GM12891 (cell line): ENCODE measurements around the gene KCNMA1.

Experiments
- DNase-seq: peaks from one replicate; pipeline ENCODE4 v3.0.0; 2011; ENCODE audit warnings: low spot score; ENCODE audit not compliant: insufficient read length
- FAIRE-seq: peaks from 2 replicates; lab custom pipeline; 2011; peaks lifted over from hg19 to GRCh38; lab: Jason Lieb, UNC
- PAX5 ChIP-seq: IDR thresholded peaks from 2 replicates; pipeline ENCODE4 v1.6.1; 2011; ENCODE audit warnings: low read length, moderate library complexity, mild to moderate bottlenecking; ENCODE audit not compliant: insufficient read depth, severe bottlenecking
- POLR2A ChIP-seq: IDR thresholded peaks from 2 replicates; pipeline ENCODE4 v1.6.1; 2011; ENCODE audit warnings: low read depth, low read length, control low read depth
- POLR2AphosphoS5 ChIP-seq: IDR thresholded peaks from 2 replicates; pipeline ENCODE4 v1.6.1; 2011; ENCODE audit warnings: low read depth, low read length, control low read depth
- POU2F2 ChIP-seq: IDR thresholded peaks from 2 replicates; pipeline ENCODE4 v1.6.1; 2011; ENCODE audit warnings: low read depth, mild to moderate bottlenecking, control low read depth, low read length, moderate library complexity
- SPI1 ChIP-seq: IDR thresholded peaks from 2 replicates; pipeline ENCODE4 v1.6.1; 2011; ENCODE audit warnings: low read depth, low read length, control low read depth
- TAF1 ChIP-seq: IDR thresholded peaks from 2 replicates; pipeline ENCODE4 v1.6.1; 2011; ENCODE audit warnings: low read depth, low read length, control low read depth

KCNMA1 gene

GRCh38 chr10:77081481-77081891, 556.1 kb downstream of the KCNMA1 start:
- TF ChIP-seq PAX5 (no peak), POLR2A (no peak), POU2F2 (no peak)
- FAIRE-seq (no peak), DNase-seq (no peak)

GRCh38 chr10:77080361-77081027, 557.1 kb downstream of the KCNMA1 start:
- FAIRE-seq (no peak), DNase-seq (no peak)
- TF ChIP-seq TAF1 (no peak), SPI1 (no peak), POLR2A (no peak), POLR2AphosphoS5 (no peak), PAX5 (no peak), POU2F2 (no peak)

- FAIRE-seq (no peak), DNase-seq (no peak)
- TF ChIP-seq SPI1 (no peak), PAX5 (no peak), POU2F2 (no peak), TAF1 (no peak), POLR2A (no peak), POLR2AphosphoS5 (no peak)
Observed at GRCh38 chr10:77079592-77080300, 557.9 kb downstream of the KCNMA1 start.

GRCh38 chr10:77077316-77077945, 560.2 kb downstream of the KCNMA1 start:
- no peak for DNase-seq
- FAIRE-seq = no peak
- no peak for TF ChIP-seq POLR2A
- no peak for TF ChIP-seq POLR2AphosphoS5
- no peak for TF ChIP-seq SPI1
- no peak for TF ChIP-seq TAF1
- TF ChIP-seq POU2F2 = no peak
- TF ChIP-seq PAX5 = no peak

- DNase-seq (no peak), FAIRE-seq (no peak)
- TF ChIP-seq POLR2A = no peak
- TF ChIP-seq SPI1 = no peak
- TF ChIP-seq PAX5 = no peak
- no peak for TF ChIP-seq POLR2AphosphoS5
- TF ChIP-seq TAF1 = no peak
- TF ChIP-seq POU2F2 = no peak
Observed at GRCh38 chr10:77075926-77076325, 561.7 kb downstream of the KCNMA1 start.

GRCh38 chr10:77074104-77074624, 563.4 kb downstream of the KCNMA1 start:
- DNase-seq (no peak), FAIRE-seq (no peak)
- no peak for TF ChIP-seq POLR2AphosphoS5
- TF ChIP-seq POU2F2 = no peak
- no peak for TF ChIP-seq SPI1
- TF ChIP-seq TAF1 = no peak
- TF ChIP-seq POLR2A = no peak
- TF ChIP-seq PAX5 = no peak

GRCh38 chr10:77073663-77073960, 564.0 kb downstream of the KCNMA1 start:
- FAIRE-seq (no peak), DNase-seq (no peak)
- no peak for TF ChIP-seq POLR2AphosphoS5
- no peak for TF ChIP-seq SPI1
- TF ChIP-seq POU2F2 = no peak
- TF ChIP-seq PAX5 = no peak
- TF ChIP-seq TAF1 = no peak
- no peak for TF ChIP-seq POLR2A

GRCh38 chr10:77072836-77073662, 564.6 kb downstream of the KCNMA1 start:
- no peak for DNase-seq
- no peak for TF ChIP-seq TAF1
- TF ChIP-seq POLR2A = no peak
- no peak for TF ChIP-seq POLR2AphosphoS5
- TF ChIP-seq PAX5 = no peak
- no peak for FAIRE-seq

GRCh38 chr10:77072361-77072835, 565.2 kb downstream of the KCNMA1 start:
- DNase-seq = no peak
- FAIRE-seq = no peak
- TF ChIP-seq TAF1 = no peak
- no peak for TF ChIP-seq POLR2AphosphoS5
- TF ChIP-seq POLR2A = no peak
- no peak for TF ChIP-seq PAX5
- no peak for TF ChIP-seq POU2F2
- TF ChIP-seq SPI1 = no peak
